Fibroblast of skin of scalp (primary cell): ENCODE data around the gene CTRB1.
"Not testable (repeated sequence)": the region's sequence is repeated elsewhere in the genome, so short reads cannot be mapped to it uniquely, and the experiment has no call there.

ENCODE experiments used
- DNase-seq: peaks from one replicate; pipeline ENCODE4 v3.0.0-alpha.2; 2013

The CTRB1 gene

DNA sequence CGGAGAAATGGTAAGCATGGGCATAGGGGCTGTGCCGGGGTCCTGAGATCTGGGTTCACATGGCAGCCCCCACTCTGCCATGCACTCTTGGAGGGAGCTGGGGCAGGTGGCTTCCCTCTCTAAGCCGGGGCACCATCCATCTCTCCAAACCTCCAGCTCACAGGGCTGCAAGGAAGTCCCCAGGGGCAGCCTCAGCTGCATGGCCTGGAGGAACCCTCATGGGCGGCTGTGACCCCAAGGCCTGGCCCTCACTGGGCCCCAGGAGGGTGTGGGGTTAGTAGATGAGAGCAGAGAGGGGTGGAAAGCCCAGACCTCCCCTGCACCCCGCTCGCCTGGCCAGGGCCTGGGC, 14.4 kb upstream of the CTRB1 start:
- DNase-seq: no peak

DNA sequence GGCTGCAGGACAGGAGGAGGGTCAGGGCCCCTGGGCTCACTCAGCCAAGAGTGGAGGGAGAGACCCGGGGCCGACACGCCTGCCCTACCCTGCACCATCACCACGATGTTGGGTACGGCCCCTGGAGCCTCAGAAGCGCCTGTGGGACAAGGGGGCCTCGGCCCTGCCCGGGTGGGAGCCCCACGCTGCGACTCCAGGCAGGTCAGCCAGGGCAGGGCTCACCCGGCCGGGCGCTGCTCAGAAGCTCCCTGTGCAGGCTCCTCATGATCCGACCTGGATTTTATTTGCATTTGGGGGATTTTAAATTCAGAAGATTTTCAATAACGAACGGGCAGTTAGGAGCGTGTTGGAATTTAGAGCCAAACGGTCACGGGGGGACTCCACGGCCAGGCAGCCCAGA, 13.9 kb upstream of the CTRB1 start:
- DNase-seq: not testable (repeated sequence)

DNA sequence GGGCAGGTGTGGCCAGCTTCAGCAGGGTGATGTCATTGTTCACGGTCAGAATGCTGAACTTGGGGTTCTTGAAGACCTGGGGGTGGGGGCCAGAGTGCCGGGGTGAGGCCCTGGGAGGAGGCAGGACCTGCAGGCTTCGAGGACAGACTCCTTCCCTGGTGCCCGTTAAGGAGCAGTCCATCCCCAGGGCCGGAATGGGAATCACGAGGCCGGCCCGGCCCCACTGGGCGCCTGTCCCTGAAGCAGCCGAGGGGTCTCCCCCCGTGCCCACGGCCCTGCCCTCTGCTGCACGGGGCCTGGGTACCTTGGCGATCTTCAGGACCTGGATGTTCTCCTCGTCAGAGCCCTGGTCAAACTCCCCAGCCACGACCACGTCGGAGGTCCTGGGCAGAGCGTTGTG, 13.3 kb upstream of the CTRB1 start:
- not testable (repeated sequence) for DNase-seq

DNA sequence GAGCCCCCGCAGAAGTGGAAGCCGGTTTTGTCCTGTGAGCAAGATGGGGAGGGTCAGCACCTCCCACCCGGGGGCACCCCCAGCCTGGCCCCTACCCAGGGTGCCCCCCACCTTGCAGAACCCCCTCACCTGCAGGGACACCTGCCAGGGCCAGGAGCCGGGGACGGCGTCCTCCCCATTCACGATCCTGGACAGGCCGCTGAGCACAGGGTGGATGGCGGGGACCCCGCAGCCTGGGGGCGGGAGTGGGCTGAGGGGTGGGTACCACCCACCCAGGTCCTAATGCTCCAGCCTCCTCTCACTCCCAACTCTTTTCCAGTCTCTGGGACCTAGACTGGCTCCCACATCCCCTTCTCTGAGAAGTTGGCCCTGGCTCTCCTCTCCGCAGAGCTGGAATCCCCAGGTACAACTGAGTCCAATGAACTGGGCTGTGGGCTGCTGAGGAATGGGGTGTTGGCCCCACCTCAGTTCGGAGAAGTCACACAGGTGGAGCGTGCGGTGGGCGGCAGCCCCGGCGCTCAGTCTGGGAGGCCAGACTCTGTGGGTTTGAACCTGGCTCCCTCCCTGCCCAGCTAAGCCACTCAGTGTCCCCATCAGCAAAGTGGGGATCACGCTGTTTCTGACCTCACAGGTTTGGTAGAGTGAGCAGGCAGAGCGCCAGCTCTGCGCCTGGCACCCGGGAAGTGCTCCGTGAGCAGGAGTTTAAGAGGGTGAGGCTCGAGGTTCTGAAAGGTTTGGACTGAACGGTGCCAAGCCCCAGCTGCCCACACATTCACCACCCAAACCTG, 12.6 kb upstream of the CTRB1 start:
- DNase-seq: not testable (repeated sequence)

DNA sequence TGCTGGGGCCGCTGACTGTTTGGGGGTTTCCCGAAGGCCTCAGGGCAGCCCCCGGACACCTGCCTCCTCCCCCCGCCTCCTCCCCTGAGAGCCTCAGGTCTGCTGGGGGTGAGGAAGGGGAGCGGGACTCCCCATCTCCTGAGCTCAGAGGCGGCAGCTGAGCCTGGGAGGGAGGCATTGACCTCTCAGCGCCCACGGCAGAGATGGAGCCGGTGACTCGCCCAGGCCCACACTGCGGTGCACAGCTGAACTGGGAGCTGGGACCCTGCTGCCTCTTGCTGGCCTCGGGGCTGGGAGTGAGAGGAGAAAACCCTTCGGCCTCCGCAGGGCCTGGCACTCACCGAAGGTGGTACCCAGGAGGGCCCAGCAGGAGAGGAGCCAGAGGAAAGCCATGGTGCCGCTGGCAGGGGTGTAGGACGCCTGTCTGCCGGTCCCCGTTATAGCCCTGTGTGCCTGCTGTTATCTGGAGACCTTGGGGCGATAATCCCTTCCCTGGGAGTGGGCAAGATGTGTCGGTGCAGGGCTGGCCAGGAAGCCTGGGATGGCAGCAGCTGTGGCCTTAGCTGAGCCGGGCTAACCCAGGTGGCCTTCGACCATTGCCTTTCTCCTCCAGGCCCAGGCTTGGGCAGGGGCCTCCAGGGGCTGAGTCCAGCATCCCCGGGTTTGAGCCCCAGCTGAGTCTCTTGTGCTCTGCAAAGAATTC, 11.9 kb upstream of the CTRB1 start, which contains the start of gene CTRB2:
CTRB2 (minus strand) TSS at position 413 of the 703 bp plus-strand sequence; CDS start at position 393, 20 bp downstream.
- no peak for DNase-seq

DNA sequence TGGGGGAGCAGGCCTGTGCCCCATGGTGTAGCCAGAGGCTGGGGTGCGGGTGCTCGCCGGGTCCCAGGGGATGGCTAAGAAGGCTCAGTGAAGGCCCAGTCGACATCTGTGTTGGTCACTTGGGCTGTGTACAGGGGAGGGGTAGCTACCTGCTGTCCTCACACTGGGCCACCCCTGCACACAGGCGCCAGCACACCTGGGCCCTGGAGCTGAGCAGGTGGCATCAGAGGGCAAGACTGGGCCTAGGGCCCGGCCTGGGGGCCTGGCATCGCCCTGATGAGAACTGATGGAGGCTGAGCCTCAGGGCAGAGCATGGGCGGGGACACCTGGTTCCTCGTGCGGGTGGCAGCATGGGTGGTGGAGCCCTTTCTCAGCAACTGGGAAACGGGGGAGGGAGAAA, 11.0 kb upstream of the CTRB1 start:
- DNase-seq: no peak

DNA sequence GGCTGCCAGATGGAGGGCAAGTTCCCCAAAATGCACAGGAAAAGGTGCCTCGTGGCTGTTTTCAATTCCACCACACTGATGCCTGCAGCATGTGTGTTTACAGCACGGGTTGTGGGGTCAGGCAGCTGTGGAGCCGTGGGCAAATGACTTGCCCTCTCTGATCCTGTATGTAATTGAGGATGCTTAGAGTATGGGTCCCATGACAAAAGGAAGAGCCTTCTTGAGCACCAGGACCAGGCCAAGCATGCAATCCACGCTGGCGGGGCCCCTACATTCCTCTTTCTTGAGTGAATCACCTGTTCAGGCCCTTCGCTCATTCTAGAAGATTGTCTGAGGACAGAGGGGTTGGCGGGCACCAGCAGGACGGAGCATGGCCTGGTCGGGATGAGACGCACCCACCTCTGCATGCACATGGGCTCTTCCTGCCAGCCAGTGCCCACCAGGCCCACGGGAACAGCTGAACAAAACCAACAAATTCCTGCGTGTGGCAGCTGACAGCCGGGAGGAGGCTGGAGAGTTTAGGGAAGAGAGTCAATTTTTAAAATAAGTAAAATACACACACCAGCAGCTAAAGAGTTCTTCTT, 10.5 kb upstream of the CTRB1 start:
- no peak for DNase-seq

DNA sequence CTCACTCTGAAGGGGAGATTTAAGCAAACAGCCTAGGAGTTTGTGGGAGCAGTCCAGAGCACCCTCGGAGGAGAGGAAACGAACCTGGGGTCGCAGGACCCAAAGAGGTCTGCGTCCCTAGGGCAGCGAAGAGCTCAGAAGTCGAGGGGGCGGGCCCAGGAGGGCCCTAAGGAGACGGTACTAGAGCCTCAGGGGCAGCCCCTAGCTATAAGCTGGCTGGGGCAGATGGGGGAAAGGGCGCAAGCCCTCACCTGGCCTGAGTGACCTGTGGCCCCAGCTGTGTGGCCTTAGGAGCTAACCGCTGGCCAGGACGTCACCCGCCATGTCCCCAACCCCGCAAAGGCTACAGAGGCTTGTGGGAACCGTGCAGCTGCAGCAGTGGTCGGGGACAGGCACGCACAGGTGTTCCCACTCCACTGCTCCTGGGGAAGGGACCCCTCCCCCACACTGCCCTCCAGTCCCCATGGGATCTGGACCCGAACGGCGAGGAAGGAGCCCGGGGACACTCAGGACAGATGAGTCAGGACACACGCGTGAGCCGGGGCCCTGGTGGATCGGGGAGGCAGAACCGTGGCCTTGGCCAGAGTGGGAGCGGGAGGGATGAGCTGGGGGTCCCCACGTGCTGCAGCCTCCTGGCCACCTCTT, 9.8 kb upstream of the CTRB1 start:
- no peak for DNase-seq

DNA sequence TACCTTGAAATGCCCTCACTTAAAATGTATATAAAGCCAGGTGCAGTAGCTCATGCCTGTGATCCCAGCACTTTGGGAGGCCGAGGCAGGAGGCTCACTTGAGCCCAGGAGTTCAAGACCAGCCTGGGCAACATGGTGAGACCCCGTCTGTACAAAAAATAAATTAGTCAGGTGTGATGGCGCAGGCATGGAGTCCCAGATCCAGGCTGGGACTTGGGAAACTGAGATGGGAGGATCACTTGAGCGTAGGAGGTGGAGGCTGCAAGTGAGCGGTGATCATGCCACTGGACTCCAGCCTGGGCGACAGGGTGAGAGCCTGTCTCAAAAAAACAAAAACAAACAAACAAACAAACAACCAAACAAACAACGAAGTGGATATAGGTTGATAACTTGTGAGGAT, 9.3 kb upstream of the CTRB1 start:
- not testable (repeated sequence) for DNase-seq

DNA sequence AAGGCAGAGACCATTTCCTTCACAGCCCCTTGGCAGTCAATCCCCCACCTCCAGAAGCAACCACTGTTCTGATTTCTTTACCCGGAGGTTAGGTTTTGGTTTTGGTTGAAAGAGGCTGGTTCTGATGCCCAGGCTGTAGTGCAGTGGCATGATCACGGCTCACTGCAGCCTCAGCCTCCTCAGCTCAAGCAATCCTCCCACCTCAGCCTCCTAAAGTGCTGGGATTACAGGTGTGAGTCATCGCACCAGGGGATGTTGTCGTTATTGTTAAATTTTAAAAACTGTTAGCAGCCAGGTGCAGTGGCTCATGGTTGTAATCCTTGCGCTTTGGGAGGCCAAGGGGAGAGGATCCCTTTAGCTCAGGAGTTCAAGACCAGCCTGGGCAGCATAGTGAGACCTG, 8.8 kb upstream of the CTRB1 start:
- no peak for DNase-seq

DNA sequence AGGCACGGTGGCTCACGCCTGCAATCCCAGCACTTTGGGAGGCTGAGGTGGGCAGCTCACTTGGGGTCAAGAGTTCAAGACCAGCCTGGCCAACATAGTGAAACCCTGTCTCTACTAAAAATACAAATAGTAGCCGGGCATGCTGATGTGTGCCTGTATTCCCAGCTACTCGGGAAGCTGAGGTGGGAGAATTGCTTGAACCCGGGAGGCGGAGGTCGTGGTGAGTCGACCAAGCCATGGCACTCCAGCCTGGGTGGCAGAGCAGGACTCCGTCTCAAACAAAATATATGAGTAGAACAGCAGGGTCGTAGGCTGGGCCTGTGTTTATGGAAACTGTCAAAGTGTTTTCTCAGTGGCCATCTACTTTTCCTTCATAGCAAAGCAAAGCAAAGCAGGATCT, 7.5 kb upstream of the CTRB1 start:
- DNase-seq: not testable (repeated sequence)

DNA sequence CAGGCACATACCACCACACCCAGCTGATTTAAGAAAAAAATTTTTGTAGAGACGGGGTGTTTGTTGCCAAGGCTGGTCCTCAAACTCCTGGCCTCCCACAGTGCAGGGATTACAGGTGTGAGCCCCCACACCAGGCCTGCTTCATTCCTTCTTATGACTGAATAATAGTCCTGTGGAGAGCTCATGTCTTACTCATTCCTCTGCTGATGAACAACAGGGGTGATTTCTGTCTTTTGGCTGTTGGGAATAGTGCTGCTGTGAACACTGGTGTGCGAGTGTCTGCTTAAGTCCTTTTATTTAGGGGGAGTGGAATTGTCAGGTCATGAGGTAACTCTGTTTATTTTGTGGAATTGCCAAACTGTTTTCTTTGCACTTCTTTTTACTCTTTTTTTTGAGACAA, 2.7 kb upstream of the CTRB1 start:
- DNase-seq: no peak

DNA sequence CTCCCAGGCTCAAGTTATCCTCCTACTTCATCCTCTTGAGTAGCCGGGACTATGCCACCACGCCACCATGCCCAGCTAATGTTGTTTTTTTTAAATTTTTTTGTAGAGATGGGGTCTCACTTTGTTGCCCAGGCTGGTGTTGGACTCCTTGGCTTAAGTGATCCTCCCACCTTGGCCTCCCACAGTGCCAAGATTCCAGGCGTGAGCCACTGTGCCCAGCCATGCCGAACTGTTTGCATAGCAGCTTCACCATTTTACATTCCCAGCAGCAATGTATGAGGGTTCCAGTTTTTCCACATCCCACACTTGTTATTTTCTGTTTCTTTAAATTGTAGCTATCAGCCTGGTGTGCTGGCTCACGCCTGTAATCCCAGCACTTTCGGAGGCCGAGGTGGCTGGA, 2.2 kb upstream of the CTRB1 start:
- no peak for DNase-seq

DNA sequence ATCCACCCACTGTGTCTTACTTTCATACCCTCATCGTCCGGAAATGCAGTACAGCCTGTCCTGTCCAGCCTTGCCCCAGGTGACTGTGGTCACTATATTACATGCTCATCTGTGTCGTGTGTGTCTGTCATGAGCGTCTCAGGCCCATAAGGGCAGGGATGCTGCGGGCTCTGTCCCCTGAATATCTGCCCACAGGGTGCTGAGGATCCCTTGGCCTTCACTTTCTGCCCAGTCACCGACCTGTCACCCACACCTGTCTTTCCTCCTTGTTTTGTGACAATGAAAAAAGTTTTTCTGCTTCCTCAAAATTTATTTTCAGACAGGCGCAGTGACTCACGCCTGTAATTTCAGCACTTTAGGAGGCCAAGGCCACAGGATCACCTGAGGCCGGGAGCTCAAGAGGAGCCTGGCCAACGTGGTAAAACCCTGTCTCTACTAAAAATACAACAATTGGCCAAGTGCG, 1.4 kb upstream of the CTRB1 start:
- DNase-seq: no peak

DNA sequence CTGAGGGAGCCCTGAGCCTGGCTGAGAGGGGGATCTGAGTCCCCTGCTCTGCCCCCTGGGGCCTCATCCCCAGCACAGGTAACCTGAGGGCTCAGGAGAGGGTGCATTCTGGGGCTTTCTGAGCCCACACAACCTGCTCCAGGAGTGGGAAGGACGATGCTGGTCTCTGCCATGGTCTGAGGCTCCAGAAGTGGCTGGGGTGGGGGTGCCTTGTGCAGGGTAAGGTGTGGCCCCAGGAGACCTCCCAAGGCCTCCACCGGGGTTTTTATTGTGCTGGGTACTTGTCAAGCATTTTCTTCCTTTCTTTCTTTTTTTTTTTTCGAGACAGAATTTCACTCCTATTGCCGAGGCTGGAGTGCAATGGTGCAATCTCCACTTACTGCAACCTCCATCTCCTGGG, 300 bp downstream of the CTRB1 start:
- no peak for DNase-seq

DNA sequence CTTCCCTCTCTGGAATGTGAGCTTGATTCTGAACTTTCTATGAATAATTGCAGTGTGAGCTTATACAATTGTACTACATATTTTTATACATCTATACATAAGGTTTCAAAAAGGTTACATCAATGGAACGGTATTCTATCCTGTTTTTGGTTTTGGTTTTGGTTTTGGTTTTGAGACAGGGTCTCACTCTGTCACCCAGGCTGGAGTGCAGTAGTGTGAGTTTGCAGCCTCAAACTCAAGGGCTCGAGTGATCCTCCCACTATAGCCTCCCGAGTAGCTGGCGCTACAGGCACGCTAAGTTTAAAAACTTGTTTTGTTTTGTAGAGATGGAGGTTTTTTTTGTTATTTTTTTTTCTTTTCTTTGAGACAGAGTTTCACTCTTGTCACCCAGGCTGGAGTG, 1.1 kb downstream of the CTRB1 start:
- no peak for DNase-seq

DNA sequence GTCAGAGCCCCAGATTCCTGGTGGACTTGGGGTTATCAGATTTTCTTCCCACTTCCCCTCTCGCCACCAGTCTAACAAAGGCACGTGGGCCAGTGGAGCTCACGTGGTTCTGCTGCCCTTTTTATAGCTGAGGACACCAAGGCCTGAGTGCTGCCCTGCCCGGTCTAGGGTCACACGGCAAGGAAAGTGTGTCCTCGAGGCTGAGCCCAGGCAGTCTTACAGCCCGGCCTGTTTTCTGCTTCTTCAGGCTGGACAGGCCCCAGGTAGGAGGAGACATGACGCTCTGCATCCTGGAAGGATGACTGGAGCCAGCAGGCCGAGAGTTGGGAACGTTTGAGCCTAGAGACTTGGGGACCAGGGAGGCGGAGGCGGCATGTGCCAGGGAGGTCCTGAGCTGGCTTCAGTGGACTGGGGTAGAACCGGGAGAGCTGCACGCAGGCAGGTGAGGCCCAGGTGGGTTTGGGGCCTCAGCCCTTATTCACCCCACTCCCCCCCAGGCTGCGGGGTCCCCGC, 3.5 kb downstream of the CTRB1 start:
- DNase-seq: no peak

DNA sequence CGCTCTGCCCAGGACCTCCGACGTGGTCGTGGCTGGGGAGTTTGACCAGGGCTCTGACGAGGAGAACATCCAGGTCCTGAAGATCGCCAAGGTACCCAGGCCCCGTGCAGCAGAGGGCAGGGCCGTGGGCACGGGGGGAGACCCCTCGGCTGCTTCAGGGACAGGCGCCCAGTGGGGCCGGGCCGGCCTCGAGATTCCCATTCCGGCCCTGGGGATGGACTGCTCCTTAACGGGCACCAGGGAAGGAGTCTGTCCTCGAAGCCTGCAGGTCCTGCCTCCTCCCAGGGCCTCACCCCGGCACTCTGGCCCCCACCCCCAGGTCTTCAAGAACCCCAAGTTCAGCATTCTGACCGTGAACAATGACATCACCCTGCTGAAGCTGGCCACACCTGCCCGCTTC, 4.3 kb downstream of the CTRB1 start:
- not testable (repeated sequence) for DNase-seq

DNA sequence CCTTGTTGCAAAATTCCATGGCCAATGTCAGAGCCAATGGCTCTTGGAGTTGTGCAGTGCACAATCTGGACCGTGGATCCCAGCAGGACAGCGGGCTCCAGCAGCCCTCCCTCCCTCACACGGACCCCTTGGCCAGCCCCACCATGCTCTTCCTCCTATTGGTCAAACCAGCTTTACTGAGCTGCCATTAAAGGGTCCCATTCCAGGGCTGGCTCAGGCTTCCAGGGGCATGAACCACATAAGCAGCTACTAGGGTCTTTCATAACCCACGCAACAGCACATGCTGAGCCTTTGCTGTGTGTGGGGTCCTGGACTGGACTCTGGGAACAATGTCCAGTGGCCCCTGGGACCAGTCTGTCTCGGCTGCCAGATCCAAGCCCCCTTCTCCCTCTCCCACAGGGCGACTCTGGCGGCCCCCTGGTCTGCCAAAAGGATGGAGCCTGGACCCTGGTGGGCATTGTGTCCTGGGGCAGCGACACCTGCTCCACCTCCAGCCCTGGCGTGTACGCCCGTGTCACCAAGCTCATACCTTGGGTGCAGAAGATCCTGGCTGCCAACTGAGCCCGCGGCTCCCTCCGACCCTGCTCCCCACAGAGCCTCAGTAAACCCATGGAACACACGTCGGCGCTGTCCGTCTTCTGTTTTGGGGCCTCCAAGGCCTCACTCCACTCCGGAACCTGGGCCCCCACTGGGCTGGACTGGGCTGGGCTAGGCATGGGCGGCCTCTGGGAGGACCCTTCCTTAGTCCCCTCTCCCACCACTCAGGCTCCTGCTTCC, 5.7 kb downstream of the CTRB1 start:
- DNase-seq: no peak

DNA sequence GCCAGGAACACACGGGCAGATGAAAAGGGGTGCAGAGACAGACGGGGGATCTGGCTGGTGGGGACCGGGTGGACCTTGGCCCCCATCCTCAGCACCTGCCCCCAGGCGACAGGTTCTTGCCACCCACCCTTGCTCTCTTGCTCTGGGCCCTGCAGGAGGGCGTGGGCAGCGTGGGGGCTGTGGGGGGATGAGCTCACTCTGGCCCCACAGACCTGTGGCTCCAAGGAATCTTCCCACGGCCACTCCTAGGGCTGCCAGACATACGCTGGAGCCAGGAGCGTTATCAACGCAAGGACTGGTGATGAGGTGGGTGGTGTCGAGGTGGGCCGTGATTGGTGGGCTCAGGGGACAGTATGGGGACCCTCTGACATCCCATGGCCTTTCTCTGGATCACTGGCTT, 6.3 kb downstream of the CTRB1 start:
- DNase-seq: no peak

DNA sequence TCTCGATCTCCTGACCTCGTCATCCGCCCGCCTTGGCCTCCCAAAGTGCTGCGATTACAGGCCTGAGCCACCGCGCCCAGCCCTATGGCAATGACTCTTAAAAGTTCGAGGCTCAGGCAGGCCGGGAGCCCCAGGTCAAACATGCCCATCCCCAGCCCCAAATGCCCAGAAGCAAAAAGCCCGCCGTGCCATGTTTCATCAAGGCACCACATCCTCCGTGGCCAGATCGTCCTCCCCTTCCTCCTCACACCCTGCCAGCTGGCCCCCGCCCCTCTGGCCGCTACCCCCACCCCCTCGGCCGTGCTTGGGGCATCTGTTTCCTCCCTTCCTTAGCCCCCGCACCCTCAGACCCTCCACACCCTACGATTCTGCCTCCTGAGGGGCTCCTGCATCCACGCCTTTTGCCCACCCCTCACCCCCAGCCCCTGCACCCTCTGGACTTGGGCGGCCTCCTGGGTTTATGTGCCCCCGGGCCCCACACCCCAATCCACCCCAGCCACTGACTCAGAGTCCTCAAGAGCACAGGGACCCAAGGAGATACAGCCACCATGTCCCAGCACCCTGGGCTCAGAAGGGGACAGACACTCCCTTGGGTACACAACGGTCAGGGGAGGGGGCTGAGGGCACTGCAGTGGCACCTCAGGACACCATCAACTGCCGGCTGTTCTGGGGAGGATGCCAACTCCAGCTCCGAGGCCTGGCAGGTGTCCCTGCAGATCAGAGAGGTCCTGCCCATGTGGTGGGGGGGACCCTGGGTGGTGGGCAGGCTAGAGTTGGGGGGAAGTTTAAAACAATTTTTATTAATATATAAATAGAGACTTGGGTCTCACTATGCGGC, 7.1 kb downstream of the CTRB1 start:
- no peak for DNase-seq
